GM19043 (cell line): ENCODE data around the gene IL1RAPL1.

Source experiments
- ATAC-seq: cut with Tn5 transposase; IDR thresholded peaks from one replicate; pipeline ENCODE4 v1.9.1; 2021; ENCODE audit warnings: low read depth; ENCODE audit not compliant: unreplicated experiment

The IL1RAPL1 gene

GRCh38 chrX:29687687-29688086, 1100.4 kb downstream of the IL1RAPL1 start:
- ATAC-seq, result no peak

GRCh38 chrX:29690061-29690460, 1102.8 kb downstream of the IL1RAPL1 start:
- ATAC-seq, result no peak

- ATAC-seq, result no peak
Observed at GRCh38 chrX:29691044-29691443, 1103.8 kb downstream of the IL1RAPL1 start.

GRCh38 chrX:29693912-29694311, 1106.7 kb downstream of the IL1RAPL1 start:
- no peak for ATAC-seq

GRCh38 chrX:29699239-29699638, 1112.0 kb downstream of the IL1RAPL1 start:
- ATAC-seq, result no peak

- no peak for ATAC-seq
Observed at GRCh38 chrX:29707088-29707487, 1119.8 kb downstream of the IL1RAPL1 start.

GRCh38 chrX:29721152-29721551, 1133.9 kb downstream of the IL1RAPL1 start:
- no peak for ATAC-seq

GRCh38 chrX:29724316-29724715, 1137.1 kb downstream of the IL1RAPL1 start:
- no peak for ATAC-seq

- no peak for ATAC-seq
Observed at GRCh38 chrX:29726811-29727210, 1139.6 kb downstream of the IL1RAPL1 start.

- ATAC-seq, result no peak
Observed at GRCh38 chrX:29728639-29729038, 1141.4 kb downstream of the IL1RAPL1 start.

- ATAC-seq, result no peak
Observed at GRCh38 chrX:29744966-29745365, 1157.7 kb downstream of the IL1RAPL1 start.

- ATAC-seq, result no peak
Observed at GRCh38 chrX:29746326-29746725, 1159.1 kb downstream of the IL1RAPL1 start.

GRCh38 chrX:29762006-29762405, 1174.8 kb downstream of the IL1RAPL1 start:
- no peak for ATAC-seq

- ATAC-seq, result no peak
Observed at GRCh38 chrX:29775890-29776289, 1188.6 kb downstream of the IL1RAPL1 start.

GRCh38 chrX:29787656-29788055, 1200.4 kb downstream of the IL1RAPL1 start:
- no peak for ATAC-seq

- no peak for ATAC-seq
Observed at GRCh38 chrX:29788991-29789699, 1201.9 kb downstream of the IL1RAPL1 start.

GRCh38 chrX:29792335-29792734, 1205.1 kb downstream of the IL1RAPL1 start:
- ATAC-seq, result no peak

- no peak for ATAC-seq
Observed at GRCh38 chrX:29797156-29797555, 1209.9 kb downstream of the IL1RAPL1 start.

- ATAC-seq, result no peak
Observed at GRCh38 chrX:29798469-29798868, 1211.2 kb downstream of the IL1RAPL1 start.

GRCh38 chrX:29813174-29813573, 1225.9 kb downstream of the IL1RAPL1 start:
- ATAC-seq, result no peak

- no peak for ATAC-seq
Observed at GRCh38 chrX:29824176-29824906, 1237.1 kb downstream of the IL1RAPL1 start.

GRCh38 chrX:29826742-29827141, 1239.5 kb downstream of the IL1RAPL1 start:
- no peak for ATAC-seq
